GM19328 (cell line): ENCODE data around the gene MICAL3.
"Not testable (repeated sequence)": the region's sequence is repeated elsewhere in the genome, so short reads cannot be mapped to it uniquely, and the experiment has no call there.

ENCODE experiments used
- ATAC-seq: cut with Tn5 transposase; IDR thresholded peaks from one replicate; pipeline ENCODE4 v1.9.1; 2021; ENCODE audit warnings: mild to moderate bottlenecking, moderate library complexity; ENCODE audit not compliant: unreplicated experiment

Gene MICAL3

DNA sequence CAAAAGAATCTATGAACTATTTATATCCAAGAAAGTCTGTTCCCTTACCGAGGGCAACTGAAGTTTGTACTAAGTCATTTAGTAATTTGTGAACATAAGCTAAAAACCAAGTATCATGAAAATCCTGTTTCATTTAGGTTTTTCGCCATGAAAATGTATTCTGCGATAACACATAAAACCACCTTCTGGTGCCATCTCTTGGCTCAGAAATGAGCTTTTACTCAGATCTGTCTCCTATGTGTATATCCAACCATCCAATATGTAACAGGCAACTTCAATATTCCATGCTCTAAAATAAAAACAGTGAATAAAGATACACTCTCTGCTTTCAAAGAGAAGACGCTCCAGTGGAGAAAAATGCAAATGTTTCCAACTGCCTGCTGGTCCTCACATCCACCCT lies 132.0 kb downstream of the MICAL3 start:
- ATAC-seq: no peak

DNA sequence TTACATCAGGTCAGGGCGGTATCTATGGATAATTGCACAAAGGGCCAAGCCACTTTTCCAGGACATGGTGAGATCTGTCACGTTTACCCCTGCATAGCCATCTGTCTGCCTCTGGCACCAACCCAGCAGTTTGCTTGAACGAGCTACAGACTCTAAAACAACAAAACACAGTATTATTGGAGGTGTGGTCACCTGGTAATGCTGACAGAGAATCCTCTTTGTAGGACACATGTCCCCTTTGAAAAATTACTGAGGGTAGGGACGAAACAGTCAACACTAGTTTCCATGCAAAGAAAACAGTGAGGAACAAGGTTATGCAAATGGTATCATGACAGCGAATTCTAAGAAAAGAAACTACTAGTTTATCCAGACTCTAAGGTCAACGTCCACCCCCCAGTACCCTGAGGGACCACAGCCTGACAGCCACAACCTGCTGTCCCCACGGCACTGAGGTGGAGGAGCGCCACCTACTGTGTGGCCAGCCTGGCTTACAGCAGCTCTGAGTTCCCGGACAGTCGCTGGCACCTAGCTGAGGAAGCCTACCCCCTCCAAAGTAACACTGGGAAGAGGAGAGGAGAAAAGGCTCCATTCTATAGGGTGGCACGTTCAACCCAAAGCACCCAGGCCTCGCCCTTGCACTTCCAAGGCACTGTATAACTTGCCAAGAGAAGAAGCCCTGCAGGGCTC lies 132.7 kb downstream of the MICAL3 start:
- no peak for ATAC-seq

- no peak for ATAC-seq
Observed at GRCh38 chr22:17890892-17891291, 133.5 kb downstream of the MICAL3 start.

DNA sequence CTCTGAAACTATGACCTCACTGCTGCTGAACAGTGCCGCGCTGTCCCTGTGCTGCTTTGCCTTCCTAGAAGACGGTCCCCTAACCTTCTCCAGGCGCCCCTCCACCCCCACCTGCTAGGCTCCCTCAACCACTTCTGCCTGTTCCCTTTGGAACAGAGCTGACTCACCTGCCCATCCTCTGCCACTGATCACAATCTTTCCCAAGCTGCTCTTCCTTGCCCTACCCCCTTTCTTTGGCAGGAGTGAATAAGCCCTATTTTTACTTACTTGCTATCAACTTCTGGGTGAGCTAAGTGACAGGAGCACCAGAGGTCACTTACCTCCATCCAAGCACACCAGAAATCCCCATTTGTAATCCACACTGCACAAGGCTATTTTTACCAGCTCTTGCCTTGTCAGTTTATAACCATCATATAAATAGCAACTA lies 134.1 kb downstream of the MICAL3 start:
- ATAC-seq: no peak

DNA sequence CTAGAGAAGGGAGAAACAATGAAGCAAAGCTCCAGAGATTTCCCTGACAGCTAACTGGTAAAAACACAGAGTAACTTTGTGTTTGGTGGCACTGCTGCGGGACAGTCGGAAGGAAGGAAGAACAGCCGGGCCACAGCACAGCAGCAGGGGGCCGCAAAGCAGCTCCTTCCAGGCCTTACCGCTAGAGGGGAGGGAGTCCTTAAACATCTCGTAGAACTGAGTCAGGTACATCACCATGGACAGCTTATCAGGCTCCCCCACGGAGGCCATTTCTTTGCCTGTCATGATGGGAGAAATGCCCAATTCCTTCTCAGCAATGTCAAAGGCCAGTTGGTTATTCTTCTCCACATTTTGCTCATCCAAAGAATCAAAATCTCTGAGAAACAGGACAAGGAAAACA lies 135.5 kb downstream of the MICAL3 start:
- ATAC-seq: no peak

GRCh38 chr22:17888439-17888838 lies 135.9 kb downstream of the MICAL3 start:
- ATAC-seq: no peak

DNA sequence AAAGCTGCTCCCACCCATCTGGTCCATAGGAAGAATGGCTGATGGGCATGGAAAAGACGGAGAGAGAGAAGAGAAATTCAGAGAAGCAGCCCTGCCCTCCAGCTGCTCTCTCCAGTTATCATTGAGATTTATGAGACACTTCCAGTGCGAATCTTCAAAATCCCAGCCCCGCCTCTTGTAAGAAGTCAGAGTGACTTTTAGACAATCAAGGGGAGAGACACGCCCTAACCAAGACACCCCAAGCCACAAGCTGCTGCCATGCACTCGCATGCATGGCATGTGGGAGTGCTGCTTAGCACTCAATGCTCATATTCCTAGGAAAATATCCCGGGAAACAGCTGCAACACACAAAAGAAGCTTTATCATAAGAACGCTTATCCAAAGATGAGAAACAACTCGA lies 139.5 kb downstream of the MICAL3 start:
- ATAC-seq: no peak

- ATAC-seq: no peak
Observed at GRCh38 chr22:17884084-17884483, 140.3 kb downstream of the MICAL3 start.

DNA sequence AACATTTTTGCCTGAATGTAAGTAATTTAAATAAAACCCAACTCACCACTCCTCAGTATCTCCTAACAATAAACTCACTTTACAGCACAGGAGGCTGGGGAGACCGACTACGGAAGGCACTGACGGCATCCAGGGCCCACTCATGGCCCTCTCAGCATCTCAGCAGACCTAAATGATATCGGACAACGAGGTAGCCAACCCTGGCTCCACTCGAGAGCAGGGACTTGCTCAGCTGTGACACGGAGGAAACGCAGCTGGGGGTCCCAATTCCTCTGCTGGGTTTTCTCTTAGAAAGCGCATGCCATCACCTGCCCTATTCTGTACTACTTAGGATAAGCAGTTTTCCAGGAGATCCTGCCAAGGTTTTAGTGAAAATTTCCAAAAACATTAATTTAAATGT lies 141.0 kb downstream of the MICAL3 start:
- no peak for ATAC-seq

- no peak for ATAC-seq
Observed at GRCh38 chr22:17882727-17883126, 141.6 kb downstream of the MICAL3 start.

GRCh38 chr22:17882162-17882561 lies 142.2 kb downstream of the MICAL3 start:
- ATAC-seq: no peak

DNA sequence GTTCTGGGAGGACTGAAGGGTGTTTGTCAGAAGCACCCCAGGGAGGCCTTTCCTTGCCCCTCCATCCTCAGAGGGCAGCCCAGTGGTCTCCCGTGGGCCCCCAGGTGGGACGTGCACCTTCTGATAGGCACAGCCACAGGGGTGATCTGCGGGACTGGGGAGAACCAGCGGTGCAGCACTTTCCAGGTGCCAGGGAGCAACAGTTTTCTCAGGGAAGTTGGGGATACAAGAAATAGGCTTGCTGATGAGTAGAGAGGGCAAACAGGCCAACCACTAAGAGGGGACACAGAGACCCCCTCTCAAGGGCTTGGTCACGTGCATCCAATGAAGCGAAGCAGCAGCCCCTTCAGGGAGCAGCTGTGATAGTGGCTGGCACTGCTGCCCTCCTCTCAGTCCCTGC lies 143.0 kb downstream of the MICAL3 start:
- ATAC-seq: no peak

GRCh38 chr22:17880468-17880867 lies 143.9 kb downstream of the MICAL3 start:
- no peak for ATAC-seq

GRCh38 chr22:17880020-17880419 lies 144.3 kb downstream of the MICAL3 start:
- ATAC-seq: no peak

GRCh38 chr22:17878941-17879340 lies 145.4 kb downstream of the MICAL3 start:
- ATAC-seq: no peak

GRCh38 chr22:17878186-17878694 lies 146.1 kb downstream of the MICAL3 start:
- ATAC-seq: no peak

GRCh38 chr22:17876878-17877855 lies 147.2 kb downstream of the MICAL3 start:
- not testable (repeated sequence) for ATAC-seq

DNA sequence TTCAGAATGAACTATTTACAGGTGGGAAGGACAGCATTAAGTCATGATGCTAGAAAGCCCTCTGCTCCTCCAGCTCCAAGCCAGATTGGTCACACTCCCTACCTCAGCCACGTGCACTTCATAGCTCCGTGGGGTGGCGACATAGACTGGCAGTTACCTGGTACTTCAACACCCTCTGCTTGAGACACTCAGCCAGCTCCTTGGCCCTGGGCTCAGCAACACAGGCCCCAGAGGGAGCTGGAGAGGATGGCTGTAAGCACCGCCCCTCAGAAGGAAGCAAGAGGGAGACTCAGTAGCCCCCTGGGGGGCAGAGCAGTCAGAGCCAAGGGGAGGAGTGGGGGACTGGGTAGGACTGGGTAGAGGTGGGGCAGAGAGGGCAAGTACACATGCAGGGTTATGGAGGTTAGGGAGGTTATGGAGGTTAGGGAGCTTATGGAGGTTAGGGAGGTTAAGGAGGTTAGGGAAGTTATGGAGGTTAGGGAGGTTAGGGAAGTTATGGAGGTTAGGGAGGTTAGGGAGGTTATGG lies 148.0 kb downstream of the MICAL3 start:
- ATAC-seq: no peak

DNA sequence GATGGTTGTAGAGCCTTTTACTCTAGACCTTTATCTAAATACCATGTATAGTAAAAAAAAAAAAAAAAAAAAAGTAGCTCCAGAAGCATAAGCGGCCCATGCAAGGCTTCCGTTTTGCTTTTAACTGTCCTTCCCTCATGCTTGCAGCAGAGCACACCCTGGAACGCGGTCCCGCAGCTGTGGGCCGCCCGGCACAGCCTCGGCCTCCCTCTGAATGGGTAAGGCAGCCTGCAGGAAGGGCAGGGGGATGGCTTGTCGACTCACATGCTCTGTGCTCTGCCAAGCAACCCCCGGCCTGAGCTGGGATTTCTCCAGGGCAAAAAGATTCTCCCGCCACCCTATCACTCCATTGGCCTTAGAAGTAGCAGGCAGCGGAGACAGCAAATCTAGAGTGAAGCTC lies 148.7 kb downstream of the MICAL3 start:
- ATAC-seq: no peak

- no peak for ATAC-seq
Observed at GRCh38 chr22:17875156-17875555, 149.2 kb downstream of the MICAL3 start.

DNA sequence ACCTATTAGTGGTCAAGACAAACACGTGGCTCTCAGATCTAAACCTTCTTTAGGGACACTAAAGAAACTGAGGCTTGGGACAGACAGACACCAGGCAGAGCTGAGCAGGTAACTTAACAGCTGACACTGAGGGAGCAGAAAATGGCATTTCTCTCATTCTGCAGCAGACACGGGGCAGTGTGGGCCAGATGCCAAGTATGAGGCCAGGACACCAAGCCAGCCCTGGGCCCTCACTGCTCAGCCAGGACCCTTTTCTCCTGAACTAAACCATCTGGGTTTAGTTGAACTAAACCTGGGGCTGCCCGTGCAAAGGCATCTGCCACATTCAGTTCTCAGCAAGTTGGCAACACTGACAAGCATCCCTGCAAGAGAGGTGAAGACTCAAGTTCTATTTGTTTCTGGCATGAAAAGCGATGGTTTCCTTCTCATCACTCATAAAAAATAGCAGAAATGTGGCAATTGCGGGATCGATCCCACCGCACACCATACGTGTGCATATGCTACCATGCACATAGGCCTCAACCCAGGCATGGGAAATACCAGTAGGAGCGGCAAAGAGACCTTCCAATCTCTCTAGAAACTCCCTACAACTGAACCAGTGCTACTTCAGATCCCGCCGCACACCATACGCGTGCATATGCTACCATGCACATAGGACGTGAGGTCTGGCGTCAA lies 150.0 kb downstream of the MICAL3 start:
- no peak for ATAC-seq
